AG04450 (cell line): Measurements from ENCODE around the gene FCRL3. TPM values are rescaled to one million over a fixed set of nuclear protein-coding genes. Genes with fewer than 3 reads are reported as not detected.

Source experiments
- CTCF ChIA-PET: fragments of 300-600, 350-600 bp; formaldehyde crosslinking; extraction: SDS; loops from one replicate; lab custom pipeline; 2022; ENCODE audit warnings: antibody characterized with exemption, inconsistent platforms; lab: Charles Lee
- POLR2A ChIA-PET: fragments of 350-600 bp; formaldehyde crosslinking; extraction: SDS; loops from one replicate; lab custom pipeline; 2021; ENCODE audit warnings: antibody characterized with exemption, inconsistent platforms; lab: Yijun Ruan, JAX
- DNase-seq: peaks from one replicate; pipeline ENCODE4 v3.0.0-alpha.2; 2011; ENCODE audit warnings: low read depth, low spot score
- H3K27ac ChIP-seq: one replicate; pipeline ENCODE4 v1.5.1; 2012; ENCODE audit warnings: low read depth, low read length, control low read depth
- H3K27me3 ChIP-seq: one replicate; pipeline ENCODE4 v1.6.0; 2012; ENCODE audit warnings: low read length; ENCODE audit not compliant: control insufficient read depth, insufficient read depth
- H3K4me3 ChIP-seq: 2 replicates; pipeline ENCODE4 v1.5.1; 2011; ENCODE audit warnings: mild to moderate bottlenecking, low read depth, low read length, control low read depth
- H3K9me3 ChIP-seq: 2 replicates; pipeline ENCODE4 v1.5.1; 2012; ENCODE audit warnings: low read length; ENCODE audit not compliant: control insufficient read depth, insufficient read depth
- CTCF ChIP-seq: IDR thresholded peaks from 2 replicates; pipeline ENCODE4 v1.5.1; 2011; ENCODE audit warnings: low read depth, low read length, control low read depth, inconsistent platforms
- polyA plus RNA-seq: library from polyadenylated mRNA; depleted of rRNA; stranded (reverse); fragments of >200 nt; gene quantifications from 2 replicates; pipeline ENCODE4 v1.2.3, GENCODE V29; 2011

The FCRL3 gene
- polyA plus RNA-seq, 1 experiment: not detected

DNA sequence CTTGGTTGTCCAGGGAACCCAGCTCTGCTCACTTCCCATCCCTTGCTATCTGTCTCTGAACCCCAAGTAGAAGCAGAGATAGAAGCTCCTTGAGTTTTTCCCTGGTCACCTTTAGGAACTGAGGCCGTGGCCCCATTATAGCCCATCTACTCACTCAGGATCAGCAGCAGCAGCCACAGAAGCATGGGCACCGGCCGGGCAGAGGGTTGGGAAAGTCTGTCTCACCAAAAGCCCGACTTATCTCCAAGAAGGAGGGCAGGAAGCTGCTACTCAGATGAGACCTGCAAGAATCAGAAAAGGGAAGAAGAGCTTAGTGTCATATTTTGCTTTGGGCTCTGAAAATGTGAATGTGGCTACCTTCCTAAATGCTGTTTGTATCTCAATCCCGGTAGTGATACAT is 264 bp downstream of the FCRL3 start:
- CTCF ChIA-PET: interaction anchor here (1.6 kb wide), 1 partner anchor 9 kb away, joined by 4 read pairs; no protein-coding TSS in a partner anchor
- no peak for TF ChIP-seq CTCF
- no peak overlapping the region for H3K27ac ChIP-seq

GRCh38 chr1:157697781-157698569 is 2.6 kb downstream of the FCRL3 start:
- no peak for DNase-seq
- TF ChIP-seq CTCF: no peak
- peaks cover 3% of the 10 kb centered on the region for H3K27me3 ChIP-seq
- ChIA-PET POLR2A (no interaction called here), CTCF (interaction anchor here (1.0 kb wide), 1 partner anchor 191 kb away, joined by 4 read pairs; no protein-coding TSS in a partner anchor)
- no peaks in the 10 kb centered on the region for H3K9me3 ChIP-seq
- no peak overlapping the region for H3K27ac ChIP-seq
- no peak overlapping the region for H3K4me3 ChIP-seq

More for the DNA sequence above, 264 bp downstream of the FCRL3 start:
- no peak for DNase-seq
- no peak overlapping the region for H3K4me3 ChIP-seq
- peaks cover 3% of the 10 kb centered on the region for H3K27me3 ChIP-seq
- H3K9me3 ChIP-seq: no peaks in the 10 kb centered on the region
- POLR2A ChIA-PET: no interaction called here

DNA sequence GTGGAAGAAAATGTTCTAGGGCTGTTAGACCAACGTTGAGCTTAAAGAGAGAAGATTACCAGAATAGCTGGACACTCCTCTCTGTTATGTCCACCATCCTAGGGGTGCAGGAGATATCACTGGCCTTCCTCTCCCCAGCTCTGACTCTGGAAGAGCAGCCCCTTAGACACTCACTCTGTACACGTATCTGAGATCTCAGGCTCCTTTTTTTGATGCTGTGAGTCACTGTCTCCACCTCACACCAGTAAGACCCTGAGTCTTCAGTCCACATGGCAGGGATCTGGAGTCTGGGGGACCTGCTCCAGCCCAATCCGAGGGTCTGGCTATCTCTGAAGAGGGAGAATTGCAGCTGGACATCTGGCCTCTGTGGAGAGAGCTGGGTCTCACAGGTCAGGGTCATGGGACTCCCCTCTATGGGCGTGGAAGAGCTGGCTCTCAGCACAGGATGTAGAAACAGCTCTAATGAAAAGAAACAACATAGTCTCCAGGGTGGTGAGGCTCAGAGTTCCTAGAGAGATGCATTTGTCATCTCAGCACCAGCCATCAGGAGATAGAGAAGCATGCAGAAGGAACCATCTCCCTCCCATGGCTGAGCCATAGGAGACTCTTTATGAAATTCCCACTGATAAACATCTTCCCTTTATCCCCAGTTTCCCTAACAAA is 3.5 kb downstream of the FCRL3 start:
- CTCF ChIA-PET: interaction anchor here (1.0 kb wide), 1 partner anchor 190 kb away, joined by 4 read pairs; no protein-coding TSS in a partner anchor
- TF ChIP-seq CTCF: no peak
- H3K27me3 ChIP-seq: peaks cover 3% of the 10 kb centered on the region
- POLR2A ChIA-PET: no interaction called here
- no peak for DNase-seq
- no peaks in the 10 kb centered on the region for H3K9me3 ChIP-seq
- H3K4me3 ChIP-seq: no peak overlapping the region
- H3K27ac ChIP-seq: no peak overlapping the region

- ChIA-PET POLR2A (interaction anchor here (0.6 kb wide), 1 partner anchor 17 kb away, joined by 9 read pairs; no protein-coding TSS in a partner anchor), CTCF (no interaction called here)
- no peak for DNase-seq
- H3K27me3 ChIP-seq: peaks cover 3% of the 10 kb centered on the region
- H3K9me3 ChIP-seq: no peaks in the 10 kb centered on the region
- no peak overlapping the region for H3K4me3 ChIP-seq
- no peak overlapping the region for H3K27ac ChIP-seq
- no peak for TF ChIP-seq CTCF
Observed at GRCh38 chr1:157695417-157695816, 5.2 kb downstream of the FCRL3 start.
